ENCODE measurements around the gene PRKAG2.

The PRKAG2 gene

GRCh38 chr7:151693140-151693539, 183.8 kb downstream of the PRKAG2 start:
- no peak for DNase-seq (ENCODE audit: low read depth)

- no peak for DNase-seq (ENCODE audit: low read depth)
These were observed 184.2 kb downstream of the PRKAG2 start for GRCh38 chr7:151692721-151693120.

GRCh38 chr7:151691449-151691848, 185.5 kb downstream of the PRKAG2 start:
- no peak for DNase-seq (ENCODE audit: low read depth)

GRCh38 chr7:151690606-151691005, 186.3 kb downstream of the PRKAG2 start:
- DNase-seq (ENCODE audit: low read depth), result no peak

- no peak for DNase-seq (ENCODE audit: low read depth)
These were observed 187.5 kb downstream of the PRKAG2 start for GRCh38 chr7:151689196-151689971.

GRCh38 chr7:151688236-151688780, 188.6 kb downstream of the PRKAG2 start:
- no peak for DNase-seq (ENCODE audit: low read depth)

- DNase-seq (ENCODE audit: low read depth), result no peak
These were observed 189.2 kb downstream of the PRKAG2 start for GRCh38 chr7:151687523-151688235.

- no peak for DNase-seq (ENCODE audit: low read depth)
These were observed 190.1 kb downstream of the PRKAG2 start for GRCh38 chr7:151686826-151687225.

- DNase-seq (ENCODE audit: low read depth), result no peak
These were observed 190.7 kb downstream of the PRKAG2 start for GRCh38 chr7:151686016-151686766.

GRCh38 chr7:151684408-151685175, 192.3 kb downstream of the PRKAG2 start:
- DNase-seq (ENCODE audit: low read depth), result no peak

- no peak for DNase-seq (ENCODE audit: low read depth)
These were observed 193.1 kb downstream of the PRKAG2 start for GRCh38 chr7:151683615-151684407.

GRCh38 chr7:151682831-151683614, 193.9 kb downstream of the PRKAG2 start:
- DNase-seq (ENCODE audit: low read depth), result no peak

GRCh38 chr7:151681726-151682125, 195.2 kb downstream of the PRKAG2 start:
- no peak for DNase-seq (ENCODE audit: low read depth)

- DNase-seq (ENCODE audit: low read depth), result no peak
These were observed 196.1 kb downstream of the PRKAG2 start for GRCh38 chr7:151680810-151681209.

- DNase-seq (ENCODE audit: low read depth), result no peak
These were observed 196.9 kb downstream of the PRKAG2 start for GRCh38 chr7:151679881-151680612.

GRCh38 chr7:151679071-151679708, 197.7 kb downstream of the PRKAG2 start:
- no peak for DNase-seq (ENCODE audit: low read depth)

GRCh38 chr7:151678227-151678604, 198.7 kb downstream of the PRKAG2 start:
- no peak for DNase-seq (ENCODE audit: low read depth)

- DNase-seq (ENCODE audit: low read depth), result no peak
These were observed 199.2 kb downstream of the PRKAG2 start for GRCh38 chr7:151677581-151678226.

All from stimulated activated CD8-positive, alpha-beta memory T cell treated with anti-CD3 and anti-CD28 coated beads, Interleukin-15, amount 100 ng/mL, for 24 hours (primary cell).